ENCODE results near the gene ASXL1. TPM values are rescaled to one million over a fixed set of nuclear protein-coding genes. Genes with fewer than 3 reads are reported as not detected.

ASXL1 gene
- total and polyA plus RNA-seq, 10 donors: 14.1 to 149 (median 96.8) TPM

- peak overlapping the region; percentile 74 to 88 (median 84) for H3K27ac ChIP-seq
- peak overlapping the region; percentile 50 to 86 (median 70) for H3K4me3 ChIP-seq
- TF ChIP-seq CTCF (IDR thresholded peaks at IDR 0.05 in 8 of 11, conservative IDR thresholded peaks at IDR 0.05 in 3 of 11): no peak
- peak in 1 of 3 donors; percentile 43 for TF ChIP-seq POLR2AphosphoS5 (IDR thresholded peaks at IDR 0.05)
- no peak for TF ChIP-seq POLR2A (IDR thresholded peaks at IDR 0.05)
- no peaks in the 10 kb centered on the region for H3K36me3 ChIP-seq
- peaks cover 0 to 21% (median 0%) of the 10 kb centered on the region in 7 donors for H3K27me3 ChIP-seq (replicated peaks in 1 of 7)
- H3K4me1 ChIP-seq: peaks cover 31 to 75% (median 53%) of the 10 kb centered on the region in 6 donors
- H3K9me3 ChIP-seq: no peaks in the 10 kb centered on the region
- WGBS, 5 donors: 0 to 2% (median 1%) methylated on average over 49 to 74 of the region's 74 CpGs
- intact Hi-C loops (cut with DNase I; ENCODE audit: low total_unique reads): no loop called here
- DNase-seq: peak; percentile 88
Observed at GRCh38 chr20:32484225-32484957, 126.3 kb downstream of the ASXL1 start.

- WGBS, 5 donors: 2 to 5% (median 3%) methylated on average over 20 of the region's 20 CpGs
- TF ChIP-seq POLR2AphosphoS5 (IDR thresholded peaks at IDR 0.05): peak in 1 of 3 donors; percentile 26
- TF ChIP-seq POLR2A (IDR thresholded peaks at IDR 0.05): no peak
- peak; percentile 72 to 92 (median 86) for TF ChIP-seq CTCF (IDR thresholded peaks at IDR 0.05 in 8 of 11, conservative IDR thresholded peaks at IDR 0.05 in 3 of 11)
- intact Hi-C loops (cut with DNase I; ENCODE audit: low total_unique reads): no loop called here
Observed at GRCh38 chr20:32484958-32485769, 127.0 kb downstream of the ASXL1 start.

GRCh38 chr20:32485770-32486478 lies 127.8 kb downstream of the ASXL1 start:
- DNase-seq: peak; percentile 24
- intact Hi-C loops (cut with DNase I; ENCODE audit: low total_unique reads): no loop called here

More at GRCh38 chr20:32484958-32485769, 127.0 kb downstream of the ASXL1 start:
- no peaks in the 10 kb centered on the region for H3K9me3 ChIP-seq
- H3K4me1 ChIP-seq: peaks cover 25 to 68% (median 46%) of the 10 kb centered on the region in 6 donors
- H3K27ac ChIP-seq: peak overlapping the region; percentile 74 to 88 (median 84)
- peak; percentile 90 for DNase-seq
- peaks cover 0 to 21% (median 0%) of the 10 kb centered on the region in 7 donors for H3K27me3 ChIP-seq (replicated peaks in 1 of 7)
- H3K4me3 ChIP-seq: peak overlapping the region; percentile 50 to 86 (median 70)
- no peaks in the 10 kb centered on the region for H3K36me3 ChIP-seq

GRCh38 chr20:32487381-32487780 lies 129.2 kb downstream of the ASXL1 start:
- intact Hi-C loops (cut with DNase I; ENCODE audit: low total_unique reads): no loop called here
- WGBS, 5 donors: 69 to 92% (median 80%) methylated on average over 3 of the region's 3 CpGs
- no peak overlapping the region for H3K4me3 ChIP-seq

More at GRCh38 chr20:32485770-32486478, 127.8 kb downstream of the ASXL1 start:
- 64 to 77% (median 75%) methylated on average over 5 of the region's 5 CpGs for WGBS, 5 donors
- no peaks in the 10 kb centered on the region for H3K36me3 ChIP-seq
- H3K4me3 ChIP-seq: no peak overlapping the region
- H3K4me1 ChIP-seq: peaks cover 18 to 60% (median 39%) of the 10 kb centered on the region in 6 donors
- no peaks in the 10 kb centered on the region for H3K9me3 ChIP-seq
- H3K27me3 ChIP-seq (replicated peaks in 1 of 7): peaks cover 0 to 21% (median 0%) of the 10 kb centered on the region in 7 donors
- TF ChIP-seq POLR2A (IDR thresholded peaks at IDR 0.05): no peak
- peak overlapping the region; percentile 22 to 88 (median 84) for H3K27ac ChIP-seq

More at GRCh38 chr20:32487381-32487780, 129.2 kb downstream of the ASXL1 start:
- Histone ChIP-seq H3K9me3 (no peaks in the 10 kb centered on the region), H3K27me3 (replicated peaks in 1 of 7) (peaks cover 0 to 18% (median 0%) of the 10 kb centered on the region in 7 donors), H3K4me1 (peaks cover 4 to 45% (median 24%) of the 10 kb centered on the region in 6 donors), H3K36me3 (no peaks in the 10 kb centered on the region), H3K27ac (no peak overlapping the region)
- peak; percentile 64 for DNase-seq
- no peak for TF ChIP-seq POLR2AphosphoS5 (IDR thresholded peaks at IDR 0.05)
- no peak for TF ChIP-seq POLR2A (IDR thresholded peaks at IDR 0.05)
- no peak for TF ChIP-seq CTCF (IDR thresholded peaks at IDR 0.05 in 8 of 11, conservative IDR thresholded peaks at IDR 0.05 in 3 of 11)
